Nephron progenitor cell (in vitro differentiated cells): Measurements from ENCODE around the gene RPL3.
A peak's percentile ranks its signal among the peaks of the same experiment; 100 is the strongest.

ENCODE experiments used
- DNase-seq: peaks from one replicate; pipeline ENCODE4 v3.0.0; 2021
- H3K27ac Mint-ChIP-seq: 2 replicates; pipeline ENCODE4 v1.8.0; 2021; ENCODE audit warnings: mild to moderate bottlenecking, moderate library complexity, mixed read lengths
- H3K27me3 Mint-ChIP-seq: 2 replicates; pipeline ENCODE4 v1.8.0; 2021; ENCODE audit warnings: mild to moderate bottlenecking, low read depth, mixed read lengths; ENCODE audit not compliant: poor library complexity
- H3K36me3 Mint-ChIP-seq: 2 replicates; pipeline ENCODE4 v1.8.0; 2021; ENCODE audit warnings: low read depth, mixed read lengths
- H3K4me1 Mint-ChIP-seq: 2 replicates; pipeline ENCODE4 v1.8.0; 2021; ENCODE audit warnings: mixed read lengths
- H3K4me3 Mint-ChIP-seq: 2 replicates; pipeline ENCODE4 v1.8.0; 2021; ENCODE audit warnings: mild to moderate bottlenecking, moderate library complexity, mixed read lengths
- H3K9me3 Mint-ChIP-seq: 2 replicates; pipeline ENCODE4 v1.8.0; 2021; ENCODE audit warnings: mild to moderate bottlenecking, moderate library complexity, mixed read lengths
- CTCF ChIP-seq: fragments of 200-600 bp; sonication (generic); IDR thresholded peaks from 2 replicates; pipeline ENCODE4 v1.5.0; 2021; ENCODE audit warnings: antibody characterized with exemption

RPL3 gene

GRCh38 chr22:39292031-39292462 is 27.4 kb downstream of the RPL3 start:
- H3K27ac Mint-ChIP-seq, result no peak overlapping the region
- no peak for TF ChIP-seq CTCF
- H3K27me3 Mint-ChIP-seq, result peaks cover 6% of the 10 kb centered on the region
- H3K36me3 Mint-ChIP-seq, result no peaks in the 10 kb centered on the region
- no peak overlapping the region for H3K4me3 Mint-ChIP-seq
- H3K4me1 Mint-ChIP-seq, result peaks cover 53% of the 10 kb centered on the region
- no peak for DNase-seq
- H3K9me3 Mint-ChIP-seq, result no peaks in the 10 kb centered on the region

- Mint-ChIP-seq H3K9me3 (no peaks in the 10 kb centered on the region), H3K36me3 (no peaks in the 10 kb centered on the region), H3K4me3 (no peak overlapping the region), H3K27me3 (peaks cover 6% of the 10 kb centered on the region), H3K4me1 (peaks cover 56% of the 10 kb centered on the region), H3K27ac (no peak overlapping the region)
- TF ChIP-seq CTCF, result no peak
- no peak for DNase-seq
Observed at GRCh38 chr22:39291523-39291922, 27.9 kb downstream of the RPL3 start.

- H3K27me3 Mint-ChIP-seq, result peaks cover 6% of the 10 kb centered on the region
- H3K27ac Mint-ChIP-seq, result no peak overlapping the region
- H3K4me1 Mint-ChIP-seq, result peaks cover 53% of the 10 kb centered on the region
- H3K4me3 Mint-ChIP-seq, result no peak overlapping the region
- H3K9me3 Mint-ChIP-seq, result peaks cover 3% of the 10 kb centered on the region
- no peak for DNase-seq
- no peak for TF ChIP-seq CTCF
- H3K36me3 Mint-ChIP-seq, result no peaks in the 10 kb centered on the region
Observed at GRCh38 chr22:39290724-39291161, 28.7 kb downstream of the RPL3 start.

- peaks cover 53% of the 10 kb centered on the region for H3K4me1 Mint-ChIP-seq
- H3K27me3 Mint-ChIP-seq, result peaks cover 6% of the 10 kb centered on the region
- no peak for DNase-seq
- peaks cover 5% of the 10 kb centered on the region for H3K9me3 Mint-ChIP-seq
- no peak overlapping the region for H3K27ac Mint-ChIP-seq
- no peaks in the 10 kb centered on the region for H3K36me3 Mint-ChIP-seq
- no peak overlapping the region for H3K4me3 Mint-ChIP-seq
- no peak for TF ChIP-seq CTCF
Observed at GRCh38 chr22:39289975-39290720, 29.3 kb downstream of the RPL3 start.

GRCh38 chr22:39289533-39289932 is 29.9 kb downstream of the RPL3 start:
- no peak for DNase-seq
- no peak for TF ChIP-seq CTCF
- no peaks in the 10 kb centered on the region for H3K36me3 Mint-ChIP-seq
- H3K4me3 Mint-ChIP-seq, result no peak overlapping the region
- H3K27me3 Mint-ChIP-seq, result peaks cover 6% of the 10 kb centered on the region
- H3K4me1 Mint-ChIP-seq, result peaks cover 53% of the 10 kb centered on the region
- H3K27ac Mint-ChIP-seq, result peak overlapping the region; percentile 22
- peaks cover 8% of the 10 kb centered on the region for H3K9me3 Mint-ChIP-seq
